Uterus (tissue), 2 donors: ENCODE data around the gene ZIC1.

Source experiments
- POLR2A ChIP-seq, 2 donors: fragments of 450-650 bp; IDR thresholded peaks; one replicate each; pipeline ENCODE4 v1.6.1; 2016; ENCODE audit warnings: antibody characterized with exemption in 2 of 2, mild to moderate bottlenecking in 1 of 2, moderate library complexity in 1 of 2
- TF ChIP-seq, protein P1 (sequence below), 4 experiments: fragments of 200-600 bp in 2 of 4; fragments of 450-650 bp in 2 of 4; sonication (generic) in 2 of 4; IDR thresholded peaks; one replicate each; pipeline ENCODE4 v1.5.1; 2016 to 2019; ENCODE audit warnings: antibody characterized with exemption in 4 of 4, mild to moderate bottlenecking in 2 of 4, moderate library complexity in 1 of 4

DNA sequence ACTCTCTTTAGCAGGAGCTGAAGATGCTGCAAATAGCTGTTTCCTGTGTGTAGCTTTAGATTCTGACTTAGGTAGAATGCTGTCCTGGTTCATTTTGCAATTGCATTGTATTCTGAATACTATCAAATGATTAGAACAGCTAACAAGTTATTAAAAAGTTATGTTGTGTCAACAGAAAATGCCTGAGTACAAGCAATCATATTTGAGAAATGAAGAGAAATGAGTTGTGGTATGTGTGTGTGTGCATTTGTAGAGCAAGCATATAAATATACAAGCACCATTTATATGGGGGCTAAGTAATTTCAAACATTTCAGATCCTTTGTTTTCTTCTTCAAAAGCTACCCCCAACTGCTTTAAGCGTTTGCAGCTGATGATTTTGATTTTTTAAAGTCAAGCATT, 7.8 kb downstream of the ZIC1 start:
- TF ChIP-seq POLR2A (IDR thresholded peaks at IDR 0.05): no peak
- TF ChIP-seq, protein P1, sequence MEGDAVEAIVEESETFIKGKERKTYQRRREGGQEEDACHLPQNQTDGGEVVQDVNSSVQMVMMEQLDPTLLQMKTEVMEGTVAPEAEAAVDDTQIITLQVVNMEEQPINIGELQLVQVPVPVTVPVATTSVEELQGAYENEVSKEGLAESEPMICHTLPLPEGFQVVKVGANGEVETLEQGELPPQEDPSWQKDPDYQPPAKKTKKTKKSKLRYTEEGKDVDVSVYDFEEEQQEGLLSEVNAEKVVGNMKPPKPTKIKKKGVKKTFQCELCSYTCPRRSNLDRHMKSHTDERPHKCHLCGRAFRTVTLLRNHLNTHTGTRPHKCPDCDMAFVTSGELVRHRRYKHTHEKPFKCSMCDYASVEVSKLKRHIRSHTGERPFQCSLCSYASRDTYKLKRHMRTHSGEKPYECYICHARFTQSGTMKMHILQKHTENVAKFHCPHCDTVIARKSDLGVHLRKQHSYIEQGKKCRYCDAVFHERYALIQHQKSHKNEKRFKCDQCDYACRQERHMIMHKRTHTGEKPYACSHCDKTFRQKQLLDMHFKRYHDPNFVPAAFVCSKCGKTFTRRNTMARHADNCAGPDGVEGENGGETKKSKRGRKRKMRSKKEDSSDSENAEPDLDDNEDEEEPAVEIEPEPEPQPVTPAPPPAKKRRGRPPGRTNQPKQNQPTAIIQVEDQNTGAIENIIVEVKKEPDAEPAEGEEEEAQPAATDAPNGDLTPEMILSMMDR (IDR thresholded peaks at IDR 0.05): no peak
